HCT116 (cell line): ENCODE data around the gene SACM1L.

Source experiments
- CTCF ChIP-seq, 3 experiments: fragments of 200-600 bp in 1 of 3; sonication (generic) in 1 of 3; IDR thresholded peaks in 2 of 3; conservative IDR thresholded peaks in 1 of 3; 2 replicates each; pipeline ENCODE4 v1.5.1; 2012 to 2017; ENCODE audit warnings: low read depth in 2 of 3, low read length in 2 of 3, antibody characterized with exemption in 1 of 3, borderline replicate concordance in 1 of 3, control low read depth in 1 of 3, mild to moderate bottlenecking in 1 of 3, mixed read lengths in 1 of 3, mixed run types in 1 of 3, moderate library complexity in 1 of 3; ENCODE audit not compliant: insufficient read depth in 1 of 3
- EZH2phosphoT487 ChIP-seq: fragments of 200-600 bp; IDR thresholded peaks from 2 replicates; pipeline ENCODE4 v1.6.1; 2018; ENCODE audit warnings: antibody characterized with exemption, borderline replicate concordance
- POLR2A ChIP-seq: IDR thresholded peaks from 2 replicates; pipeline ENCODE4 v1.7.0; 2011; ENCODE audit warnings: borderline replicate concordance; ENCODE audit not compliant: insufficient read depth, insufficient read length; ENCODE audit errors: extremely low read depth
- POLR2AphosphoS5 ChIP-seq: IDR thresholded peaks from 2 replicates; pipeline ENCODE4 v1.6.1; 2011; ENCODE audit warnings: mild to moderate bottlenecking, low read depth, low read length, moderate library complexity
- RAD21 ChIP-seq: IDR thresholded peaks from 2 replicates; pipeline ENCODE4 v1.6.1; 2012; ENCODE audit warnings: low read depth, mild to moderate bottlenecking
- ZFX ChIP-seq: fragments of 450-650 bp; IDR thresholded peaks from 2 replicates; pipeline ENCODE4 v1.6.1; 2017

GRCh38 chr3:45771831-45772230 is 82.6 kb downstream of the SACM1L start:
- TF ChIP-seq EZH2phosphoT487 (no peak), POLR2A (no peak), ZFX (no peak), CTCF (IDR thresholded peaks at IDR 0.05 in 2 of 3, conservative IDR thresholded peaks at IDR 0.05 in 1 of 3; ENCODE audit: borderline replicate concordance in 1 of 3, insufficient read depth in 1 of 3, low read depth in 2 of 3, low read length in 2 of 3) (no peak), RAD21 (no peak), POLR2AphosphoS5 (no peak)
